ENCODE results near the gene PRR7. TPM values are rescaled to one million over a fixed set of nuclear protein-coding genes. Genes with fewer than 3 reads are reported as not detected.

Gene PRR7
- total and polyA plus RNA-seq, 4 donors, result 0.17 to 1.4 (median 0.49) TPM

DNA sequence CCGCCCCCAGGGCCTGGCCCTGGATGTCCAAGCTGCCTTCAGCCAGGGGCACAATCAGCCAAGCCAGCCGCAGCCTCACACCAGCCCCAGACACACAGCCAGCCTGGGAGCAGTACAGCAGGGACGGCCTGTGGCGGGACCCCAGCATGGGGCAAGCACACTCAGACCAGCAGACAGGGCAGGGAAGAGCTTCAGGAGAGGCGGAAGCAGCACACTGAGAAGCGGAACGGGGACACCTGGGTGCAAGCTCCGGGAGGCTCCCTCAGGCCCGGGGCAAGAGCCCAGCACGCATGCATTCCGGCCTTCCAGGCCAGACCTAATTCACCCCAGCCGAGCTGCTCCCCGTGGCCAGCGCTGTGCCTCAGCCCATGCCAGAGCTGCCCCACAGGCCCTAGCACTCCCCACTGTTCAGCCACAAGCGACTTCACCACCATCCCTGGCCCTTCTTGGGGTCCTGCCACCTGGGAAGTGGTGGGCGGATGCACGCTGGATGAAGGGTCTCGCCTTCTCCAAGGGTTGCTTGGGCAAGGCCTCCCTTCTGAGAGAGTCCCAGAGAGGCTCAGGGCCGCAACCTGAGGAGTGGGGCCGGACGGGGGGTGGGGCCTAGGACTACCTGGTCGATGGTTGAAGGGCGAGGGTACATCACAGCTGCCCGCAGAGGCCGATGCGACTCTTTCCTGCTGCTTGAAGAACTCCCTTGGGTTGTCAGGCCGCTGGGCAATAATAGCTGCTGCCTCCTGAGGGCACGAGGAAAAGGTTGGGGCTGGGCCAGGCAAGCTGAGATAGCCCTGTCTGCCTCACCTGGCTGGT, 13.4 kb downstream of the PRR7 start:
- Histone ChIP-seq H3K4me3 (ENCODE audit: low read depth in 1 of 3, low read length in 3 of 3) (no peak overlapping the region), H3K36me3 (ENCODE audit: control insufficient read depth in 4 of 4, insufficient read depth in 3 of 4, low read depth in 1 of 4, low read length in 3 of 4) (no peaks in the 10 kb centered on the region), H3K27ac (ENCODE audit: low read depth in 1 of 2, low read length in 2 of 2) (no peak overlapping the region), H3K27me3 (ENCODE audit: control insufficient read depth in 4 of 4, insufficient read depth in 4 of 4, low read length in 3 of 4) (no peaks in the 10 kb centered on the region), H3K9me3 (ENCODE audit: control insufficient read depth in 4 of 4, low read length in 3 of 4) (no peaks in the 10 kb centered on the region), H3K9ac (ENCODE audit: low read depth in 1 of 2, low read length in 2 of 2) (no peak overlapping the region), H3K4me1 (ENCODE audit: control insufficient read depth in 4 of 4, insufficient read depth in 4 of 4, low read length in 3 of 4) (peaks cover 3 to 16% (median 8%) of the 10 kb centered on the region in 4 donors)
- DNase-seq (ENCODE audit: low spot score), result no peak
- 95% methylated on average over 28 of the region's 28 CpGs for WGBS
- TF ChIP-seq, protein P1, sequence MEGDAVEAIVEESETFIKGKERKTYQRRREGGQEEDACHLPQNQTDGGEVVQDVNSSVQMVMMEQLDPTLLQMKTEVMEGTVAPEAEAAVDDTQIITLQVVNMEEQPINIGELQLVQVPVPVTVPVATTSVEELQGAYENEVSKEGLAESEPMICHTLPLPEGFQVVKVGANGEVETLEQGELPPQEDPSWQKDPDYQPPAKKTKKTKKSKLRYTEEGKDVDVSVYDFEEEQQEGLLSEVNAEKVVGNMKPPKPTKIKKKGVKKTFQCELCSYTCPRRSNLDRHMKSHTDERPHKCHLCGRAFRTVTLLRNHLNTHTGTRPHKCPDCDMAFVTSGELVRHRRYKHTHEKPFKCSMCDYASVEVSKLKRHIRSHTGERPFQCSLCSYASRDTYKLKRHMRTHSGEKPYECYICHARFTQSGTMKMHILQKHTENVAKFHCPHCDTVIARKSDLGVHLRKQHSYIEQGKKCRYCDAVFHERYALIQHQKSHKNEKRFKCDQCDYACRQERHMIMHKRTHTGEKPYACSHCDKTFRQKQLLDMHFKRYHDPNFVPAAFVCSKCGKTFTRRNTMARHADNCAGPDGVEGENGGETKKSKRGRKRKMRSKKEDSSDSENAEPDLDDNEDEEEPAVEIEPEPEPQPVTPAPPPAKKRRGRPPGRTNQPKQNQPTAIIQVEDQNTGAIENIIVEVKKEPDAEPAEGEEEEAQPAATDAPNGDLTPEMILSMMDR (IDR thresholded peaks at IDR 0.05; ENCODE audit: low read depth, low read length, missing input control), result no peak
- TF ChIP-seq, protein P2, sequence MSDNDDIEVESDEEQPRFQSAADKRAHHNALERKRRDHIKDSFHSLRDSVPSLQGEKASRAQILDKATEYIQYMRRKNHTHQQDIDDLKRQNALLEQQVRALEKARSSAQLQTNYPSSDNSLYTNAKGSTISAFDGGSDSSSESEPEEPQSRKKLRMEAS (IDR thresholded peaks at IDR 0.05), result no peak
- no peak for TF ChIP-seq SP1 (IDR thresholded peaks at IDR 0.05)
- TF ChIP-seq HNF4A (conservative IDR thresholded peaks at IDR 0.05), result no peak
- no peak for TF ChIP-seq YY1 (IDR thresholded peaks at IDR 0.05)
- no peak for TF ChIP-seq TAF1 (conservative IDR thresholded peaks at IDR 0.05)
- no peak for TF ChIP-seq EGR1 (IDR thresholded peaks at IDR 0.05; ENCODE audit: low read depth in 2 of 2)
- TF ChIP-seq ZBTB33 (IDR thresholded peaks at IDR 0.05), result no peak
- no peak for TF ChIP-seq HNF4G (IDR thresholded peaks at IDR 0.05)
- TF ChIP-seq RXRA (IDR thresholded peaks at IDR 0.05), result no peak
- no peak for TF ChIP-seq FOXA2 (IDR thresholded peaks at IDR 0.05)
- TF ChIP-seq NR2F2 (IDR thresholded peaks at IDR 0.05), result no peak
- TF ChIP-seq JUND (IDR thresholded peaks at IDR 0.05), result no peak
- TF ChIP-seq GABPA (IDR thresholded peaks at IDR 0.05 in 1 of 2, conservative IDR thresholded peaks at IDR 0.05 in 1 of 2), result no peak
- TF ChIP-seq, protein P3, sequence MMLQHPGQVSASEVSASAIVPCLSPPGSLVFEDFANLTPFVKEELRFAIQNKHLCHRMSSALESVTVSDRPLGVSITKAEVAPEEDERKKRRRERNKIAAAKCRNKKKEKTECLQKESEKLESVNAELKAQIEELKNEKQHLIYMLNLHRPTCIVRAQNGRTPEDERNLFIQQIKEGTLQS (IDR thresholded peaks at IDR 0.05), result no peak
- no peak for TF ChIP-seq FOXA1 (IDR thresholded peaks at IDR 0.05)
- no peak for TF ChIP-seq REST (IDR thresholded peaks at IDR 0.05)
- no peak for TF ChIP-seq RAD21 (IDR thresholded peaks at IDR 0.05)

Data from liver (tissue), 9 donors.